ENCODE measurements around the gene PFKM. TPM values are rescaled to one million over a fixed set of nuclear protein-coding genes. Genes with fewer than 3 reads are reported as not detected.

PFKM gene
- total and polyA plus RNA-seq, 9 donors, result 43.0 to 133 (median 81.1) TPM

DNA sequence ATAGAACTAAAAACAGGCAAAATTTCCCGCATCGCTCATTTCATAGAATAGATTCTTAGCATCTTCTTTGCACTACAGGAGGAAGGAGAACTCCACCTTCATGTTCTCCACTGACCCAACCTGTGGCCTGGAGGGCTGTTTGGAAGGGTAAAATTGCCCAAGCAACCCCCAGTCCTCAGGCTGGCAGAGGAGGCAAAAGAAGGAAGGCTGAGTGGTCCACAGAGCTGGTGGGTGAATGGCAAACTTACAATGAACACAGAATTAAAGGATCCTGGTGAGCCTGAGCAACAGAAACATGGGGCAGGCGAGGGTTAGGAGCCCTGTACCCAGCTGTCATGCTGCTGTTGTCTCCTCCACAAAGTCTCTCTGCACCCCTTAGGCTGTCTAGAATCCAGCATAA lies 38.3 kb upstream of the PFKM start:
- TF ChIP-seq EP300 (IDR thresholded peaks at IDR 0.05), result no peak
- H3K27ac ChIP-seq, result no peak overlapping the region
- no peak for DNase-seq
- no peaks in the 10 kb centered on the region for H3K27me3 ChIP-seq
- H3K4me3 ChIP-seq, result no peak overlapping the region
- H3K9me3 ChIP-seq, result no peaks in the 10 kb centered on the region
- no peaks in the 10 kb centered on the region for H3K4me1 ChIP-seq (ENCODE audit: insufficient read depth)
- intact Hi-C loops (cut with DNase I), result loop anchor here in 3 of 4 donors (10.0 kb wide), 1 partner anchor 84 kb away; no protein-coding TSS in a partner anchor
- 95 to 99% (median 98%) methylated on average over 3 of the region's 3 CpGs for WGBS, 3 donors
- no peaks in the 10 kb centered on the region for H3K36me3 ChIP-seq

DNA sequence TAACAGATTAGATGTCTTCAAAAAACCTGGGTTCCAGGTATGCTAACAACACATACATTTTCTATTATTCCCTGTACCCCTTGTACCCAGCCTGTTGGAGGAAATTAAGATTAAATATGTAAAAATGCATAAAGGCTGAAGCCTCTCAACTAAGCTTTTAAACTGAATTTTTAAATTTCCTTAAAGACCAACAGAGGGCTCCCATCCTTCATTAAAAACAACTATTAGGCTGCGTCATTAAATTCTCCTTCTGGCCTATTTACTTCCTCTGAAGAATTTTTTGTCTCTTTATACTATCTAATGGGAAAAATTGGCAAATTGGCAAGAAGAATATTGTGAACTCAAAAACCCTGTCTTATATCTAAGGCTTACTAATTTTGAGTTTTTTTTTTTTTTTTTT lies 35.1 kb upstream of the PFKM start:
- Histone ChIP-seq H3K4me3 (no peak overlapping the region), H3K27me3 (no peaks in the 10 kb centered on the region), H3K4me1 (ENCODE audit: insufficient read depth) (no peaks in the 10 kb centered on the region), H3K36me3 (no peaks in the 10 kb centered on the region), H3K27ac (no peak overlapping the region), H3K9me3 (no peaks in the 10 kb centered on the region)
- TF ChIP-seq POLR2A (IDR thresholded peaks at IDR 0.05), result no peak
- TF ChIP-seq EP300 (IDR thresholded peaks at IDR 0.05), result no peak
- TF ChIP-seq, protein P1, sequence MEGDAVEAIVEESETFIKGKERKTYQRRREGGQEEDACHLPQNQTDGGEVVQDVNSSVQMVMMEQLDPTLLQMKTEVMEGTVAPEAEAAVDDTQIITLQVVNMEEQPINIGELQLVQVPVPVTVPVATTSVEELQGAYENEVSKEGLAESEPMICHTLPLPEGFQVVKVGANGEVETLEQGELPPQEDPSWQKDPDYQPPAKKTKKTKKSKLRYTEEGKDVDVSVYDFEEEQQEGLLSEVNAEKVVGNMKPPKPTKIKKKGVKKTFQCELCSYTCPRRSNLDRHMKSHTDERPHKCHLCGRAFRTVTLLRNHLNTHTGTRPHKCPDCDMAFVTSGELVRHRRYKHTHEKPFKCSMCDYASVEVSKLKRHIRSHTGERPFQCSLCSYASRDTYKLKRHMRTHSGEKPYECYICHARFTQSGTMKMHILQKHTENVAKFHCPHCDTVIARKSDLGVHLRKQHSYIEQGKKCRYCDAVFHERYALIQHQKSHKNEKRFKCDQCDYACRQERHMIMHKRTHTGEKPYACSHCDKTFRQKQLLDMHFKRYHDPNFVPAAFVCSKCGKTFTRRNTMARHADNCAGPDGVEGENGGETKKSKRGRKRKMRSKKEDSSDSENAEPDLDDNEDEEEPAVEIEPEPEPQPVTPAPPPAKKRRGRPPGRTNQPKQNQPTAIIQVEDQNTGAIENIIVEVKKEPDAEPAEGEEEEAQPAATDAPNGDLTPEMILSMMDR (IDR thresholded peaks at IDR 0.05), result peak in 2 of 3 donors; percentile 18 to 30
- DNase-seq, result no peak
- intact Hi-C loops (cut with DNase I), result loop anchor here in 3 of 4 donors (10.0 kb wide), 1 partner anchor 81 kb away; no protein-coding TSS in a partner anchor
- 17 to 21% (median 19%) methylated on average over 1 of the region's 1 CpG for WGBS, 3 donors

DNA sequence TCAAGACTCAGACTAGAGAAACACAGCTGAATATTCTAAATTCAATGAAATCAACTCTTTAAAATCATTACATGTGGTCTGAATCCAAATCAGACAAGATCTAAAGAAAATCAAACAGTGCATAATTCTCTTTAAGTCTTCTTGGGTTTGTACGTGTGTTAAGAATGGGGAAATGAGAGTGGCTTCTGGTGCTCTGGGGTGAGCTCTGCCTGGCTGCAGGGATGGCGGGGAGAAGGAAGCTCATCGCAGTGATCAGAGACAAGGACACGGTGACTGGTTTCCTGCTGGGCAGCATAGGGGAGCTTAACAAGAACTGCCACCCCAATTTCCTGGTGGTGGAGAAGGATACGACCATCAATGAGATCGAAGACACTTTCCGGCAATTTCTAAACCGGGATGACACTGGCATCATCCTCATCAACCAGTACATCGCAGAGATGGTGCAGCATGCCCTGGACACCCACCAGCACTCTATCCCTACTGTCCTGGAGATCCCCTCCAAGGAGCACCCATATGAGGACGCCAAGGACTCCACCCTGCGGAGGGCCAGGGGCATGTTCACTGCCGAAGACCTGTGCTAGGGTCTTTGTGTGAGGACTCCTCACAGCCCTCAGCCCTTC lies 34.2 kb upstream of the PFKM start:
- Histone ChIP-seq H3K27ac (no peak overlapping the region), H3K9me3 (no peaks in the 10 kb centered on the region), H3K4me1 (ENCODE audit: insufficient read depth) (no peaks in the 10 kb centered on the region), H3K36me3 (no peaks in the 10 kb centered on the region), H3K4me3 (no peak overlapping the region), H3K27me3 (no peaks in the 10 kb centered on the region)
- WGBS, 3 donors, result 88 to 92% (median 91%) methylated on average over 12 of the region's 12 CpGs
- intact Hi-C loops (cut with DNase I), result loop anchor here in 3 of 4 donors (10.0 kb wide), 1 partner anchor 80 kb away; no protein-coding TSS in a partner anchor
- DNase-seq, result no peak
- TF ChIP-seq, protein P1 (IDR thresholded peaks at IDR 0.05), result no peak
- TF ChIP-seq EP300 (IDR thresholded peaks at IDR 0.05), result no peak
- no peak for TF ChIP-seq POLR2A (IDR thresholded peaks at IDR 0.05)

DNA sequence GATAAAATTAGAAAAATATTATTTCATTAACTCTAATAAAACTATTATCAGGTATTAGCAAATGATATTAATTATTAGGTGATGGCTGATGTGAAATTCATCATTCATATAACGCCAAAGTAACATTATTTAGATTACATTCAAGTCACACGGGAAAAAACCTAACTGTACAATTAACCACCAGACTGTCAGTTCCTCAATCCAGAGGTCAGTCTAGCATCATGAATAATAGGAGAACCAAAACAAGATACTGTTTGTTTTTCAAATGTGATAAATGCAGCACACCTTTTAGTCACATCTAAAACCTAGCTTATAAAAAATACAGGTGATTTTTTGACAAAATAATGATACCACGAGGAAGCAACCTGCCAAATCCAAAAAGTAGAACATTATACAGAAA lies 32.8 kb upstream of the PFKM start:
- no peaks in the 10 kb centered on the region for H3K4me1 ChIP-seq (ENCODE audit: insufficient read depth)
- H3K4me3 ChIP-seq, result no peak overlapping the region
- WGBS, 3 donors, result 88 to 90% (median 88%) methylated on average over 3 of the region's 3 CpGs
- no peaks in the 10 kb centered on the region for H3K9me3 ChIP-seq
- H3K27ac ChIP-seq, result no peak overlapping the region
- no peaks in the 10 kb centered on the region for H3K36me3 ChIP-seq
- no peak for DNase-seq
- intact Hi-C loops (cut with DNase I), result loop anchor here in 3 of 4 donors (10.0 kb wide), 1 partner anchor 78 kb away; no protein-coding TSS in a partner anchor
- H3K27me3 ChIP-seq, result no peaks in the 10 kb centered on the region
- TF ChIP-seq POLR2A (IDR thresholded peaks at IDR 0.05), result no peak
- TF ChIP-seq, protein P1 (IDR thresholded peaks at IDR 0.05), result no peak
- no peak for TF ChIP-seq EP300 (IDR thresholded peaks at IDR 0.05)

DNA sequence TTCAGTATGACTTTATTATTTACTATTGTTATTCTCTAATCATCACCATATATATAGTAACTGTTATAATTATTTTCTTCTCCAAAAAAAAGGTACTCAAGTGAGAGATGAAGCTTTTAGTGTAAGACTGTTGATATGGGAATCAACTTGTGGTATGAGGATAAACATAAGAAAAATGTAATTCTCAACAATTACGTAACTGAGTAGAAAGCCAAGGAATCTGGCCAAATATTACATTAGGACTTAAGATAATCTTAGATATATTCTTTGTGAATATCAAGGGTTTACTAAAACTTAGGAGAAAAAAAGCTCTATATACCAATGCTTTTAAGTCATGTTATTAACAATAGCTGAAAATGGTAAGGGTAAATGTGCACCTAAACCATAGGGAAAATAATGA lies 26.6 kb upstream of the PFKM start:
- no peak for DNase-seq
- intact Hi-C loops (cut with DNase I), result no loop called here
- Histone ChIP-seq H3K9me3 (no peaks in the 10 kb centered on the region), H3K27me3 (no peaks in the 10 kb centered on the region), H3K4me3 (no peak overlapping the region), H3K36me3 (no peaks in the 10 kb centered on the region), H3K27ac (no peak overlapping the region), H3K4me1 (ENCODE audit: insufficient read depth) (no peaks in the 10 kb centered on the region)
- 77 to 81% (median 81%) methylated on average over 1 of the region's 1 CpG for WGBS, 3 donors
- TF ChIP-seq POLR2A (IDR thresholded peaks at IDR 0.05), result no peak
- no peak for TF ChIP-seq EP300 (IDR thresholded peaks at IDR 0.05)
- TF ChIP-seq, protein P1 (IDR thresholded peaks at IDR 0.05), result no peak

All from ovary (tissue), 9 donors.